Esophagus squamous epithelium (tissue), 5 donors: ENCODE measurements around the gene IQCE. TPM values are rescaled to one million over a fixed set of nuclear protein-coding genes. Genes with fewer than 3 reads are reported as not detected.

Experiments
- DNase-seq: peaks from one replicate; lab custom pipeline; 2025; lab: John Stamatoyannopoulos, UW
- H3K27ac ChIP-seq, 4 donors: fragments of 200-600 bp; sonication (generic); one replicate each; pipeline ENCODE4 v1.5.1; 2016 to 2019; ENCODE audit warnings: mild to moderate bottlenecking in 1 of 4
- H3K27me3 ChIP-seq, 4 donors: fragments of 200-600 bp; sonication (generic); 1 replicate in 3 of 4; 2 replicates in 1 of 4; pipeline versions ENCODE4 v1.5.1 to v1.6.0; 2017 to 2021; ENCODE audit warnings: antibody characterized with exemption in 1 of 4
- H3K36me3 ChIP-seq, 3 donors: fragments of 200-600 bp; sonication (generic); one replicate each; pipeline ENCODE4 v1.5.1; 2016 to 2019
- H3K4me1 ChIP-seq, 3 donors: fragments of 200-600 bp; sonication (generic); one replicate each; pipeline ENCODE4 v1.5.1; 2017 to 2019
- H3K4me3 ChIP-seq, 4 donors: fragments of 200-600 bp; sonication (generic); 1 replicate in 3 of 4; 2 replicates in 1 of 4; pipeline ENCODE4 v1.5.1; 2016 to 2019; ENCODE audit warnings: mild to moderate bottlenecking in 2 of 4, moderate library complexity in 1 of 4
- H3K9me3 ChIP-seq, 3 donors: fragments of 200-600 bp; sonication (generic); one replicate each; pipeline ENCODE4 v1.5.1; 2016 to 2019
- POLR2A ChIP-seq, 4 donors: fragments of 450-650 bp; IDR thresholded peaks; one replicate each; pipeline ENCODE4 v1.6.1; 2017; ENCODE audit warnings: antibody characterized with exemption in 4 of 4, mild to moderate bottlenecking in 4 of 4, moderate library complexity in 3 of 4
- WGBS, 2 donors: methylation state at CpG; one replicate each; pipeline ENCODE4 v1.1.5; 2018; 5-methylcytosine and 5-hydroxymethylcytosine counted together
- intact Hi-C: fragments of 100-400 bp; cut with DNase I; formaldehyde crosslinking; loops from one replicate; pipeline ENCODE4 v1.15.0; 2022
- total RNA-seq, 4 donors: library from RNA; depleted of rRNA; stranded (reverse); fragments of >200 nt; gene quantifications; one replicate each; pipeline ENCODE4 v1.1.0, GENCODE V29; 2016
- TF ChIP-seq, protein P1 (sequence below), 6 experiments: fragments of 450-650 bp in 4 of 6; fragments of 200-600 bp in 2 of 6; sonication (generic) in 2 of 6; IDR thresholded peaks; one replicate each; pipeline ENCODE4 v1.5.1; 2016 to 2019; ENCODE audit warnings: antibody characterized with exemption in 6 of 6, mild to moderate bottlenecking in 4 of 6, moderate library complexity in 4 of 6
- donor health status: DM: yes; HTN: yes; CAD: no.

IQCE gene
- total RNA-seq, 4 donors from 2014 or later, result 4.5 to 10.6 (median 6.3) TPM

DNA sequence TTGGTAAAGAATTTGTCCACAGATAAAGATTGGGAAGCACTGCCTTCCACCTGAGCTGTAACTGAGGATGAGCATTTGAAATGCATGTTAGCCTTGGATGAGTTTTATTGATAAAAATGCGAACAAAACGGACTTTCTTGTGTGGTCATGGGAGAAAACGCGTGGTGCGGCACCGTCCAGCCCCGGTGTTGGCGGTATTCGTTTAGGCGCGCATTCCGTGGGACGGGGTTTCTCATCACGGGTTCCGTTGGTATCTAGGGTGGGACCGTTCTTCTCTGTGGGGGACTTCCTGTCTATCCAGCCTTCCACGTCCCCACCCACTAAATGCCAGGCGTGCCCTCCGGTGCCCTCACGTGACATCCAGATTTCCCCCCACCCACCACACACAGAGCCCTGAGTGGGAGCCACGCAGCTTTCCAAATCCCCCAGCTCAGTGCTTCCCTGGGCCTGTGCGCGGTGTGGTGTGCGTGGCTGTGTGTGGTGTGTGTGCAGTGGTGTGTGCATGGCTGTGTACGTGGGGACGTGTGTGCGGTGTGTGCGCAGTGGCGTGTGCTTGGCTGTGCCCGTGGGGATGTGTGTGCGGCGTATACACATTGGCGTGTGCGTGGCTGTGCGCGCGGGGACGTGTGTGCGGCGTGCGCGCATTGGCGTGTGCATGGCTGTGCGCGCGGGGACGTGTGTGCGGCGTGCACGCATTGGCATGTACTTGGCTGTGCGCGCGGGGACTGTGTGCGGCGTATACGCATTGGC lies 18.1 kb downstream of the IQCE start:
- H3K4me1 ChIP-seq, result peaks cover 0 to 10% (median 0%) of the 10 kb centered on the region in 3 donors
- 89 to 98% methylated on average over 18 to 36 of the region's 56 CpGs for WGBS, 2 donors

DNA sequence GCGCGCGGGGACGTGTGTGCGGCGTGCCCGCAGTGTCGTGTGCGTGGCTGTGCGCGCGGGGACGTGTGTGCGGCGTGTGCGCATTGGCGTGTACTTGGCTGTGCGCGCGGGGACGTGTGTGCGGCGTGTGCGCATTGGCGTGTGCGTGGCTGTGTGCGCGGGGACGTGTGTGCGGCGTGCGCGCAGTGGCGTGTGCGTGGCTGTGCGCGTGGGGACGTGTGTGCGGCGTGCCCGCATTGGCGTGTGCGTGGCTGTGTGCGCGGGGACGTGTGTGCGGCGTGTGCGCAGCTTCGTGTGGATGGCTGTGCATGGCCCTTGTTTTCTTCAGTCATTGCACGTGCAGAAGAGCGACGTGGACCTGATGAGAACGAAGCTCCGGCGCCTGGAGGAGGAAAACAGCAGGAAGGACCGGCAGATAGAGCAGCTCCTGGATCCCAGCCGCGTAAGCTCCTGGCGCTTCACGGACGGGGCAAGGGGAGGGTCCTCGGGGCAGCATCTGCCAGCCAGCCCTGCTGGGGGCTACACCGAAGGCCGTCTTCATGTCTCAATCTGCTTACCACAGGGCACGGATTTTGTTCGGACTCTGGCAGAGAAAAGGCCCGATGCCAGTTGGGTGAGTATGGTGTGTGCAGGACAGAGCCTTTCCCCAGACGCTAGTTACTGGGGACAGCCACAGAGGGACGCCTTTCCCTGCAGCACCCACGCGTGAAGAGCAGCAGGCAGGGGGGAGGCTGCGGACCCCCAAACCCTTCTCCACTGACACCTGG lies 19.3 kb downstream of the IQCE start:
- Histone ChIP-seq H3K36me3 (peaks cover 0 to 50% (median 5%) of the 10 kb centered on the region in 3 donors), H3K27me3 (no peaks in the 10 kb centered on the region), H3K27ac (no peak overlapping the region), H3K4me3 (no peak overlapping the region), H3K4me1 (no peaks in the 10 kb centered on the region), H3K9me3 (no peaks in the 10 kb centered on the region)
- 94 to 95% methylated on average over 6 to 15 of the region's 73 CpGs for WGBS, 2 donors
- no peak for DNase-seq
- intact Hi-C loops, result no loop called here
- TF ChIP-seq, protein P1, sequence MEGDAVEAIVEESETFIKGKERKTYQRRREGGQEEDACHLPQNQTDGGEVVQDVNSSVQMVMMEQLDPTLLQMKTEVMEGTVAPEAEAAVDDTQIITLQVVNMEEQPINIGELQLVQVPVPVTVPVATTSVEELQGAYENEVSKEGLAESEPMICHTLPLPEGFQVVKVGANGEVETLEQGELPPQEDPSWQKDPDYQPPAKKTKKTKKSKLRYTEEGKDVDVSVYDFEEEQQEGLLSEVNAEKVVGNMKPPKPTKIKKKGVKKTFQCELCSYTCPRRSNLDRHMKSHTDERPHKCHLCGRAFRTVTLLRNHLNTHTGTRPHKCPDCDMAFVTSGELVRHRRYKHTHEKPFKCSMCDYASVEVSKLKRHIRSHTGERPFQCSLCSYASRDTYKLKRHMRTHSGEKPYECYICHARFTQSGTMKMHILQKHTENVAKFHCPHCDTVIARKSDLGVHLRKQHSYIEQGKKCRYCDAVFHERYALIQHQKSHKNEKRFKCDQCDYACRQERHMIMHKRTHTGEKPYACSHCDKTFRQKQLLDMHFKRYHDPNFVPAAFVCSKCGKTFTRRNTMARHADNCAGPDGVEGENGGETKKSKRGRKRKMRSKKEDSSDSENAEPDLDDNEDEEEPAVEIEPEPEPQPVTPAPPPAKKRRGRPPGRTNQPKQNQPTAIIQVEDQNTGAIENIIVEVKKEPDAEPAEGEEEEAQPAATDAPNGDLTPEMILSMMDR (IDR thresholded peaks at IDR 0.05), result no peak
- TF ChIP-seq POLR2A (IDR thresholded peaks at IDR 0.05), result no peak

More for the DNA sequence above, 18.1 kb downstream of the IQCE start:
- peaks cover 0 to 58% (median 5%) of the 10 kb centered on the region in 3 donors for H3K36me3 ChIP-seq
- H3K27ac ChIP-seq, result no peak overlapping the region
- no peak overlapping the region for H3K4me3 ChIP-seq
- no peaks in the 10 kb centered on the region for H3K9me3 ChIP-seq
- intact Hi-C loops, result no loop called here
- TF ChIP-seq, protein P1 (IDR thresholded peaks at IDR 0.05), result no peak
- no peak for TF ChIP-seq POLR2A (IDR thresholded peaks at IDR 0.05)
- no peak for DNase-seq
- H3K27me3 ChIP-seq, result no peaks in the 10 kb centered on the region

DNA sequence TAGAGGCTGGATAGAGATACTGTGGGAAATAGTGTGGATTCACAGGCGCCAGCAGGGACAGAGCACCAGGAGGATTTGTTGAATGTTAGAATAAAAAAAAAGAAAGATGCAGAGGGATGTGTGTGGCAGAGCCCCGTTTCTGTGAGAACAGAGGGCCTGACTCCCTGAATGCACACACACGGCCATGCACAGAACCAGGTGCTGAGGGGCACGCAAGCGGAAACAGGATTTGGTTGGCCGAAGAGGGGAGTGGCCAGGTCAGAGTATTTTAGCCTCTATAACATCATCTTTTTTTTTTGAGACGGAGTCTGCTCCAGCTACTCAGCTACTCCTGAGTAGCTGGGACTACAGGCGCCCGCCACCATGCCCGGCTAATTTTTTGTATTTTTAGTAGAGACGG lies 21.9 kb downstream of the IQCE start:
- Histone ChIP-seq H3K36me3 (peaks cover 0 to 42% (median 5%) of the 10 kb centered on the region in 3 donors), H3K4me3 (no peak overlapping the region), H3K27me3 (no peaks in the 10 kb centered on the region), H3K4me1 (no peaks in the 10 kb centered on the region), H3K27ac (no peak overlapping the region), H3K9me3 (no peaks in the 10 kb centered on the region)
- intact Hi-C loops, result no loop called here
- 93 to 98% methylated on average over 11 of the region's 11 CpGs for WGBS, 2 donors
- TF ChIP-seq, protein P1 (IDR thresholded peaks at IDR 0.05), result no peak
- TF ChIP-seq POLR2A (IDR thresholded peaks at IDR 0.05), result no peak
- no peak for DNase-seq

DNA sequence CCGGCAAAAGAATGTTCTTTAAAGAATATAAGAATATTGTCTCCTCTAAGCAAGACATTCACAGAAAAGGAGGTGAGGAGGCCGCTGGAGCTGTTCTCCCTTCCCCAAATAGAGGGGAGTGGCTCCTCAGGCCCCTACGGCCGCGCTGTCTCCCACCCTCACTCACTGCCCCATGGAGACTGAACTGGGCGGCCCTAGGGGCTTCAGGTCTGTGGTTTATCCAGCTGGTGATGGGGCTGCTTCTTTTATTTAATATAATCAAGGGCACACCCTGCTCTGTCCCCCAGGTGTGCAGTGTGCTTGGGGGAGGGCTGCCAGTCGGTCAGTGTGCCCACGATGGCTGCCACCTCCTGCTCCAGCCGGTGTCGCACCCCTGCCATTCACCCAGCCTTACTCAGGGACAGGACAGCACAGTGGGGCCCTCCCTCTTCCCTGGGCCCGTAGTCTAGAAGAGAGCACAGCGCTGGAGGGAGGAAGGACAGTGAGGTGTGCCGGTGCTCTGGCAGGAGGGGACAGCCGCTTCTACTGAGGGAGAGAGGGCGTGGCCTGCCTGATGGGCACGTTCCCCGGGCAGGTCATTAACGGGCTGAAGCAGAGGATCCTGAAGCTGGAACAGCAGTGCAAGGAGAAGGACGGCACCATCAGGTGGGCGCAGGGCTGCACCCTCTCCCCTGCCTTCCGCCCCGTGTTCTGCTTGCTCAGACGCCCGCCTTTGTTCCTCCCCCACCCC lies 23.4 kb downstream of the IQCE start:
- no peaks in the 10 kb centered on the region for H3K4me1 ChIP-seq
- 85 to 90% methylated on average over 9 to 17 of the region's 24 CpGs for WGBS, 2 donors
- DNase-seq, result no peak
- no peak overlapping the region for H3K27ac ChIP-seq
- peaks cover 0 to 47% (median 5%) of the 10 kb centered on the region in 3 donors for H3K36me3 ChIP-seq
- TF ChIP-seq, protein P1 (IDR thresholded peaks at IDR 0.05), result no peak
- TF ChIP-seq POLR2A (IDR thresholded peaks at IDR 0.05), result no peak
- no peaks in the 10 kb centered on the region for H3K27me3 ChIP-seq
- H3K4me3 ChIP-seq, result no peak overlapping the region
- no peaks in the 10 kb centered on the region for H3K9me3 ChIP-seq
- intact Hi-C loops, result no loop called here
